NCI-H774 (cell line): ENCODE data around the gene WNK4.

Experiments
- DNase-seq: peaks from one replicate; lab custom pipeline; 2025; lab: John Stamatoyannopoulos, UW

The WNK4 gene

DNA sequence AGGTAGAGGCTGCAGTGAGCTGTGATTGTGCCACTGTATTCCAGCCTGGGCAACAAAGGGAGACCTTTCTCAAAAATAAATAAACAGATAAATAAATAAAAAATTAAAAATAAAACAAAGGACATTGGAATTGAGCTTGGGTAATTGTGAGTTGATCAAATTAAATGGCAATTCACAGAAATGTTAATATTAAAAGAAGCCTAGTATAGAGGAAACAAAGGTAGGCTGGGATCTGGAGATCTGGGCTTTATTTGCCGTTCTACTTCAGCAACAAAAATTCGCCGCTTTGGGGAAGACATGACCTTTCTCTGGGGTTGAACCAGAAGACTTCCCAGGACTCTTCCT, 7.5 kb upstream of the WNK4 start:
- DNase-seq: no peak

DNA sequence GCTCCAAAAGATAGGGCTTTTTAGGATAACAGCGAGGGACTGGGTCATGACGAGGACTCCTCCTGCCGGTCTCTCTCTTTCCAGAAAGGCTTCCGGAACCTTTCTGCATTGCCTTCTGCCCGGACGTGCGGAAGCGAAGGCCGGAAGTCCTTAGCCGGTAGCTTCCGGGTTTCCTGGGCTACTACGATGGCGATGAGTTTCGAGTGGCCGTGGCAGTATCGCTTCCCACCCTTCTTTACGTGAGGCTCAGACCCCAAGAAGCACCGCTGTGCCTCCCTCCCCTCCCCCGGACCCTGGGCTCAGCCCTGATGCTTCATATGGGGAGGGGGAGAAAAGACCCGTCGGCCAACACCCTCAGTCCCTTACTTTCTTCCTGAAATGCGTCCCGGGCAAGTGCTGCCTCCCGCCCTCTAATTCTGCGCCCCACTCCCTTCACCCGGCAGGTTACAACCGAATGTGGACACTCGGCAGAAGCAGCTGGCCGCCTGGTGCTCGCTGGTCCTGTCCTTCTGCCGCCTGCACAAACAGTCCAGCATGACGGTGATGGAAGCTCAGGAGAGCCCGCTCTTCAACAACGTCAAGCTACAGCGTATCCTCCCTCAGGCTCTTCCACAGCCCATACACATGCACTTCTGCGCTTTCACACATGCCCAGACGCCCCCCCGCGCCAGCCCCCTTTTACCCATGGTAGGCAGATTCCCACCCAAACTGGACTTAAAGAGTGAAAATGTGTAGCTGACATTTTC, 6.9 kb upstream of the WNK4 start, which contains the start of gene VPS25:
TSS of gene VPS25 (plus strand) at position 160 of the 746 bp plus-strand sequence. CDS start at position 187, 27 bp downstream.
- DNase-seq: peak; percentile 89

GRCh38 chr17:42774066-42774745, 6.2 kb upstream of the WNK4 start:
- no peak for DNase-seq

GRCh38 chr17:42775534-42776098, 4.8 kb upstream of the WNK4 start:
- DNase-seq: no peak

- no peak for DNase-seq
Measured at GRCh38 chr17:42778570-42778969, 1.8 kb upstream of the WNK4 start.

GRCh38 chr17:42779304-42779935, 990 bp upstream of the WNK4 start:
- no peak for DNase-seq

DNA sequence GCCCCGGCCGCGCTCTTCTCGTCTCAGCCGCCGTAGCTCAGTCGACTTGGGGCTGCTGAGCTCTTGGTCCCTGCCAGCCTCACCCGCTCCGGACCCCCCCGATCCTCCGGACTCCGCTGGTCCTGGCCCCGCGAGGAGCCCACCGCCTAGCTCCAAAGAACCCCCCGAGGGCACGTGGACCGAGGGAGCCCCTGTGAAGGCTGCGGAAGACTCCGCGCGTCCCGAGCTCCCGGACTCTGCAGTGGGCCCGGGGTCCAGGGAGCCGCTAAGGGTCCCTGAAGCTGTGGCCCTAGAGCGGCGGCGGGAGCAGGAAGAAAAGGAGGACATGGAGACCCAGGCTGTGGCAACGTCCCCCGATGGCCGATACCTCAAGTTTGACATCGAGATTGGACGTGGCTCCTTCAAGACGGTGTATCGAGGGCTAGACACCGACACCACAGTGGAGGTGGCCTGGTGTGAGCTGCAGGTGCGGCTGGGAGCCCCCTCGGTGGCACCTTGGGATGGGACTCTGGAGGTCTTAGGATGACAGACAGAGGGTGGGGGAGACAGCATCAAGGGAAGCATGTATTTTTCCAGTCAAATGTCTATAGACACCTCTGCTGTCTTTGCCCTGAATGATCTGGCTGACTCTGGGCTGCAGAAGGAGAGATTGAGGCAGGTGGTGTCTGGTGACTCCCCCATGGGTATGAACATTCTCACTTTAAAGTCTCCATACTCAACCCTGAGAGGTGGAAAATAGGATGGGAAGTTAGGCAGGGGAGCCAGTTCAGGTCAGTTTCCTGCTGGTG, 635 bp downstream of the WNK4 start:
- DNase-seq: no peak

DNA sequence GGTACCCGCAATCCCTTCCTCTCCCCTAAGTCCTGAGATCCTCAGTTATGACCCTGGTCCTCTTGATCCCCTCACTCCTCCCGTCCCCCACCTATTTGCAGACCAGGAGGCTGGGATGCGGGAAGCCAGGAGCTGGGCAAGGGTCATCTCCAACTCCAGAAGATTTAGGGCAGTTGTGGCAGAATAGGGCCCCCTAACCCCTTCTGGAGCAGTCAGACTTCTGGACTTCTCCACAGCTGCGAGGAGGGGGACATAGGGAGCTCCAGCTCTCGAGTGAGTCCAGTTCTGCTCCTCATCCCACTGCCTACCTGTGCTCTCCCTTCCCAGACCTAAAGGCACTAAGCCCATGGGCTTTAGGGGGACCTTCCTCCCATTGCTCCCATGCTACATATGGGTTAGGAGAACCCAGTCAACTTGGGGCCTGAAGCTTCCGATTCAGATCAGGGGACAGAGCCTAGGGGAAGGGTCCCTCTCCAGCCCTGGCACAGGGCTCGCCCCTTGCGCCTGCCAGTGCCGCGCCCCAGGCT, 1.3 kb downstream of the WNK4 start:
- DNase-seq: no peak

- DNase-seq: no peak
Measured at GRCh38 chr17:42782166-42783061, 2.0 kb downstream of the WNK4 start.

GRCh38 chr17:42783062-42783790, 2.8 kb downstream of the WNK4 start:
- DNase-seq: no peak

DNA sequence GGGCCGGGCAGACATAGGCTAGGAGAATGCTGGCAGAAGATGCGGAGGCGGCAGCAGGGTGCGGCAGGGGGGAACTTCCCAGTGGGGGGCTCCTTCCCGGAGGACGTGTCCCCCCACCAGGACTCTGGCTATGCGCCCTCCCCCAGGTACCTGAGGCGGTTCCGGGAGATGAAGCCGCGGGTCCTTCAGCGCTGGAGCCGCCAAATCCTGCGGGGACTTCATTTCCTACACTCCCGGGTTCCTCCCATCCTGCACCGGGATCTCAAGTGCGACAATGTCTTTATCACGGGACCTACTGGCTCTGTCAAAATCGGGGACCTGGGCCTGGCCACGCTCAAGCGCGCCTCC, 3.4 kb downstream of the WNK4 start:
- no peak for DNase-seq

DNA sequence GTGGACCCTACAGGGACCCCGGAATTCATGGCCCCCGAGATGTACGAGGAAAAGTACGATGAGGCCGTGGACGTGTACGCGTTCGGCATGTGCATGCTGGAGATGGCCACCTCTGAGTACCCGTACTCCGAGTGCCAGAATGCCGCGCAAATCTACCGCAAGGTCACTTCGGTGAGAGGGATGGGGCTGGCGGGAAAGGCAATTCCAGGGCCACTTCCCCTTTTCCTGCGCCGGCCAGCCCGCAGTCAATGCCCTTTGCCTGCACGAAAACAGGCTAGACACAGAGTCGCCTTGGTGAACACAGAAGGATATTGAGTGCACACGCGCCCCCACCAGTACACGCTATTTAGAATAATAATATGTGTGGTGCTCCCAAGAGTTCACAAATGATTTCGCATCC, 4.0 kb downstream of the WNK4 start:
- DNase-seq: no peak

- no peak for DNase-seq
Measured at GRCh38 chr17:42784811-42785592, 4.6 kb downstream of the WNK4 start.

- DNase-seq: no peak
Measured at GRCh38 chr17:42787266-42787665, 6.9 kb downstream of the WNK4 start.

- no peak for DNase-seq
Measured at GRCh38 chr17:42791948-42792347, 11.5 kb downstream of the WNK4 start.

GRCh38 chr17:42792545-42792944, 12.1 kb downstream of the WNK4 start:
- DNase-seq: no peak

DNA sequence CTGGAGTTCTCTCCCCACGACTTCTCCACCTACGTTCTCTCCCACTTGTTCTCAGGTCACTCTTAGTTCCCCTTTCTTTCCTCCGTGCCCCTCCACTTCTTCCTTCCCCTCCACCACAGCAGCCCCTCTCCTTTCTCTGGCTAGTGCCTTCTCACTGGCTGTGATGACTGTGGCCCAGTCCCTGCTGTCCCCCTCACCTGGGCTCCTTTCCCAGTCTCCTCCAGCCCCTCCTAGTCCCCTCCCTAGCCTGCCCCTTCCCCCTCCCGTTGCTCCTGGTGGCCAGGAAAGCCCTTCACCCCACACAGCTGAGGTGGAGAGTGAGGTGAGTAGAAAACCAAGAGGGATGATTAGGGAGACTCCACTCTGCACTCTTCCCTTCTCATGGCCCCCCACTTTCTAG, 14.7 kb downstream of the WNK4 start:
- no peak for DNase-seq

GRCh38 chr17:42795465-42795864, 15.1 kb downstream of the WNK4 start:
- DNase-seq: no peak

DNA sequence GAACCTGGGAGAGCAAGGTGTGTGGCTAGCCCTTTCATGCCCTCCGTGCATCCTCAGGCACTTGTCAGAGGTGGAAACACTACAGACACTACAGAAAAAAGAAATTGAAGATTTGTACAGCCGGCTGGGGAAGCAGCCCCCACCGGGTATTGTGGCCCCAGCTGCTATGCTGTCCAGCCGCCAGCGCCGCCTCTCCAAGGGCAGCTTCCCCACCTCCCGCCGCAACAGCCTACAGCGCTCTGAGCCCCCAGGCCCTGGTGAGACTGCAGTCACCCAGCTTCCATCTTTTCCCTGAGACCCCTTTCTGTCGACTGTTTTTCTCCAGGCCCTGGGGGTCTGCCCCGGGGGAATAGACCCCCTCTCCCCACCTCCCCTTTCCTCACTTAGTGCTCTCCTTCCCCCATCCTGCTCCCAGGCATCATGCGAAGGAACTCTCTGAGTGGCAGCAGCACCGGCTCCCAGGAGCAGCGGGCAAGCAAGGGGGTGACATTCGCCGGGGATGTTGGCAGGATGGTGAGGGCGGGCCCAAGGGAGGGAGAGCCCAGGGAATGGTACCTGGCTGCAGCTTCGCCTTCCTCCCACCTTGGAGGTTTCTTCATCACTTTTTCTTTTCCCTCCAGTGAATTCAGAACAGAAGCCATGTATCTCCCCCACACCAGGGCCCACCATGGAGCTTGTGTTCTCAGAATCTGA, 15.8 kb downstream of the WNK4 start:
- DNase-seq: no peak
